ENCODE data around the gene TPST2. TPM values are rescaled to one million over a fixed set of nuclear protein-coding genes. Genes with fewer than 3 reads are reported as not detected.

Gene TPST2
- total RNA-seq, 4 donors from 2014 or later, result 44.5 to 59.4 (median 51.9) TPM

DNA sequence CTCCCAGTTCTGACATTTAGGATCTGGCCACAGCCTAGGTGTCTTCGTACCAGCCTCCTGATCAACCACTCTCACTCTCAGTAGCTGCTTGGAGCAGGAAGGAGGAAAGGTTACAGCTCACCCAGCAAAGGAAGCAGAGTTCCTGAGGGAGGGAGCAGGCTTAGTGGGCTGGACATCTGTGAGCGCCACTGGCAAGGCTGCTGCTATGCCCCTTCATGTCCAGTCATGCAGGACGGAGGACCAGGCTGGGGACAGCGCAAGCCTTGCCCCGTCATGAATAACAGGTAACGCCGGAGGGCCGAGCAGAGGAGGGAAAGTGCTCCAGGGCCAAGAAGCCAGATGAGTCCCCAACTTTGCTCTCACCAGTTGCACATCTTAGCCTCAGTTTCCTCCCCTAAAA, 25.8 kb downstream of the TPST2 start:
- no peak overlapping the region for H3K4me3 ChIP-seq
- TF ChIP-seq EP300 (IDR thresholded peaks at IDR 0.05), result no peak
- TF ChIP-seq POLR2A (IDR thresholded peaks at IDR 0.05), result no peak
- TF ChIP-seq, protein P1, sequence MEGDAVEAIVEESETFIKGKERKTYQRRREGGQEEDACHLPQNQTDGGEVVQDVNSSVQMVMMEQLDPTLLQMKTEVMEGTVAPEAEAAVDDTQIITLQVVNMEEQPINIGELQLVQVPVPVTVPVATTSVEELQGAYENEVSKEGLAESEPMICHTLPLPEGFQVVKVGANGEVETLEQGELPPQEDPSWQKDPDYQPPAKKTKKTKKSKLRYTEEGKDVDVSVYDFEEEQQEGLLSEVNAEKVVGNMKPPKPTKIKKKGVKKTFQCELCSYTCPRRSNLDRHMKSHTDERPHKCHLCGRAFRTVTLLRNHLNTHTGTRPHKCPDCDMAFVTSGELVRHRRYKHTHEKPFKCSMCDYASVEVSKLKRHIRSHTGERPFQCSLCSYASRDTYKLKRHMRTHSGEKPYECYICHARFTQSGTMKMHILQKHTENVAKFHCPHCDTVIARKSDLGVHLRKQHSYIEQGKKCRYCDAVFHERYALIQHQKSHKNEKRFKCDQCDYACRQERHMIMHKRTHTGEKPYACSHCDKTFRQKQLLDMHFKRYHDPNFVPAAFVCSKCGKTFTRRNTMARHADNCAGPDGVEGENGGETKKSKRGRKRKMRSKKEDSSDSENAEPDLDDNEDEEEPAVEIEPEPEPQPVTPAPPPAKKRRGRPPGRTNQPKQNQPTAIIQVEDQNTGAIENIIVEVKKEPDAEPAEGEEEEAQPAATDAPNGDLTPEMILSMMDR (IDR thresholded peaks at IDR 0.05), result no peak
- no peak for TF ChIP-seq POLR2AphosphoS5 (IDR thresholded peaks at IDR 0.05)
- no peaks in the 10 kb centered on the region for H3K9me3 ChIP-seq
- no peak for DNase-seq (ENCODE audit: low spot score in 2 of 2)
- H3K4me1 ChIP-seq, result peaks cover 44% of the 10 kb centered on the region
- no peaks in the 10 kb centered on the region for H3K36me3 ChIP-seq
- no peak overlapping the region for H3K27ac ChIP-seq
- H3K27me3 ChIP-seq, result no peaks in the 10 kb centered on the region
- 100% methylated on average over 1 of the region's 8 CpGs for WGBS

DNA sequence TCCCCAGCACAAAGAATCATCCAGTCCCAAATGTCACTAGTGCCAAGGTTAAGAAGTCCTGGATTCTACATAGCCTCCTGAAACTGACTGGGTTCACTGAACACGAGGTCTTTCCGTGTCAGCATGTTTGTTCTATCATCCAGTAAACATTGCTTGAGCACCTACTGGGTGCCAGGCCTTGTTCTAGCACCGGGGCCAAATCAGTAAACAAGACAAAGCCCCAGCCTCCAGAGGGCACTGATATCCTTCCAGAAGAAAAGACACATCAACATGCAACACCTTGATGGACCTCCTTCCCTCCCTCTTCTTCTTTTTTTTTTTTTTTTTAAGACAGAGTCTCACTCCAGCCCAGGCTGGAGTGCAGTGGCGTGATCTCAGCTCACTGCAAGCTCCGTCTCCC, 26.9 kb downstream of the TPST2 start:
- WGBS, result 80% methylated on average over 5 of the region's 5 CpGs
- H3K9me3 ChIP-seq, result no peaks in the 10 kb centered on the region
- DNase-seq (ENCODE audit: low spot score in 2 of 2), result no peak
- H3K4me3 ChIP-seq, result no peak overlapping the region
- H3K4me1 ChIP-seq, result peaks cover 38% of the 10 kb centered on the region
- no peak overlapping the region for H3K27ac ChIP-seq
- H3K36me3 ChIP-seq, result no peaks in the 10 kb centered on the region
- no peaks in the 10 kb centered on the region for H3K27me3 ChIP-seq
- no peak for TF ChIP-seq EP300 (IDR thresholded peaks at IDR 0.05)
- no peak for TF ChIP-seq POLR2AphosphoS5 (IDR thresholded peaks at IDR 0.05)
- TF ChIP-seq, protein P1 (IDR thresholded peaks at IDR 0.05), result no peak
- TF ChIP-seq POLR2A (IDR thresholded peaks at IDR 0.05), result no peak

DNA sequence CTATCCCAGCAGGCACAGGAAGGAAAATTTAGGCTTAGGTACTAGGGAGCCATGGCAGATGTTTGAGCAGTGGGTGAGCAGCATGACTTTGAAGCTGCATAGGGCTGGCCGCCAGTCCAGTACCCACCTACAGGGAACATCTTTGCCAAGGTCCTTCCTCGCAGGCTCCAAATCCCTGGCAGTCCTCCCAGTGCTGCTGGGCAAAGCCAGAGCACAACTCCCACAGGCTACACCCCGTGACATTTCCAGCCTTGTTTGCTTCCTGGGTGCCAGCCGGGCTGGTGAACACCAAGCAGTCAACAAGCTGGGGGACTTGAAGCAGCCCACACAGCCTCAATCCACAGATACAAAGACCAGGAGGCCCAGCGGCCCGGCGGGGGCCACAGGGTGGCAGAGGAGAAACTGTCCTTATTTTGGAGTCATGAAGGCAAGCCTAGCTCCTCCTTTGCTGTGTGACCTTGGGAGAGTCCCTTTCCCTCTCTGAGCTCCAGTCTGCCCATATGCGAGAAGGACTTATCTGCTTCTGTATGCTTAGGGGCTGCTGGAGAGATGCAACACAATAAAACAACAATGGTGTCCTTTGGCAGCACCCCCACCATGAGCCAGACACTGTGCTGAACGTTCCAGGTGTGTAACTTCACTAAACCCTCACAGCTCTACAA, 28.0 kb downstream of the TPST2 start:
- Histone ChIP-seq H3K27me3 (no peaks in the 10 kb centered on the region), H3K4me3 (no peak overlapping the region), H3K9me3 (no peaks in the 10 kb centered on the region), H3K27ac (no peak overlapping the region), H3K4me1 (peaks cover 27% of the 10 kb centered on the region), H3K36me3 (no peaks in the 10 kb centered on the region)
- WGBS, result 53% methylated on average over 6 of the region's 9 CpGs
- DNase-seq (ENCODE audit: low spot score in 2 of 2), result no peak
- TF ChIP-seq EP300 (IDR thresholded peaks at IDR 0.05), result no peak
- no peak for TF ChIP-seq POLR2A (IDR thresholded peaks at IDR 0.05)

DNA sequence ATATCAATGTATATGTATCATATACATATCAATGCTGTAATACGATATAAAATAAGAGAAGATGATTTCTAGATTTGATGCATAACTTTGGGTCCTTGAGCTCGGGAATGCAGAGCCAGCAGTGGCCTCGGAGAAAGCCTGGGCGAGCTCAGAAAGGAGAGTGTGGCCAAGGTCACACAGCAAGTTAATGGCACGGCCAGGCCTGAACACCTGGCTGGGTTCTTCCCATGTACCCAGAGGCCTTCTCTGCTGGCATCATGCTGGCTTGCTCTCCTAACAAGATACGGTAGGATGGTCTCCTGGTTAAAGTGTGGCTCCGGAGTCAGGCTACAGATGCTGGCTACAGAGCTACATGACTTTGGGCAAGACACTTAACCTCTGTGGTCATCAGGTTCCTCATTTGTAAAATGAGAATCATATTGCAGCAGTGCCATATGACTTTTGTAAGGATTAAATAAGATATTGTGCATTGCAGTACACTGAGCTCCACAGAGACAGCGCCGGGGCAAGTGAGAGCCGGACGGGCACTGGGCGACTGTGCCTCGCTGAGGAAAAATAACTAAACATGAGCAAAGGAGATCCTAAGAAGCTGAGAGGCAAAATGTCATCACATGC, 29.9 kb downstream of the TPST2 start:
- H3K36me3 ChIP-seq, result no peaks in the 10 kb centered on the region
- no peaks in the 10 kb centered on the region for H3K9me3 ChIP-seq
- 90% methylated on average over 13 of the region's 13 CpGs for WGBS
- no peak for TF ChIP-seq EP300 (IDR thresholded peaks at IDR 0.05)
- TF ChIP-seq POLR2AphosphoS5 (IDR thresholded peaks at IDR 0.05), result no peak
- TF ChIP-seq, protein P1 (IDR thresholded peaks at IDR 0.05), result no peak
- TF ChIP-seq POLR2A (IDR thresholded peaks at IDR 0.05), result no peak
- H3K4me3 ChIP-seq, result no peak overlapping the region
- no peak overlapping the region for H3K27ac ChIP-seq
- no peak for DNase-seq (ENCODE audit: low spot score in 2 of 2)
- H3K4me1 ChIP-seq, result peaks cover 17% of the 10 kb centered on the region
- H3K27me3 ChIP-seq, result no peaks in the 10 kb centered on the region

DNA sequence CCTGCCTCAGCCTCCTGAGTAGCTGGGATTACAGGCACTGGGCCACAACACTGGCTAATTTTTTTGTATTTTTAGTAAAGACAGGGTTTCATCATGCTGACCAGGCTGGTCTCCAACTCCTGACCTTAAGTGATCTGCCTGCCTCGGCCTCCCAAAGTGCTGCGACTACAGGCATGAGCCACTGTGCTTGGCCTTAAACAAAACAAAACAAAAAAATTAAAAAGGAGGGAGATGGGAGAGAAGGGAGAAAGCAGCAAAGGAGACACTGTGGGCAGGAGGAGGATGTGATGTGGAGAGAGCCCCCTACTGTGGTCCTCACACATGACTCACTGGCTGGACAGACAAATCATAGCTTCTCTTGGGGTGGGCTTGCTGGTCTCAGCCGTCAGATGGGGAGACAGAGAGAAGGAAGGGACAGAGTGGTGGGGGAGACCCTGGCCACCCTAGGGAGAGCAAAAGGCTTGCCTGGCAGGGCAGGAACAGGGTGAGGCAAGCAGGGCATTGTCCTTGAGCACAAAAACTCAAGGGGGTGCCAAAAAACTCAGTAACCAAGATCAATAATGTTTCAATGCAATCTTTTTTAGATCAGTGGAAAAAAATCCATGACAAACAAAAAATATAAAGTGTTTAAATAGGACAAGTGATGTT, 31.6 kb downstream of the TPST2 start:
- Histone ChIP-seq H3K4me3 (no peak overlapping the region), H3K9me3 (no peaks in the 10 kb centered on the region), H3K4me1 (peaks cover 20% of the 10 kb centered on the region), H3K36me3 (no peaks in the 10 kb centered on the region), H3K27me3 (no peaks in the 10 kb centered on the region), H3K27ac (no peak overlapping the region)
- WGBS, result 71% methylated on average over 3 of the region's 3 CpGs
- TF ChIP-seq EP300 (IDR thresholded peaks at IDR 0.05) (no peak), POLR2A (IDR thresholded peaks at IDR 0.05) (no peak), POLR2AphosphoS5 (IDR thresholded peaks at IDR 0.05) (no peak)
- TF ChIP-seq, protein P1 (IDR thresholded peaks at IDR 0.05), result no peak
- no peak for DNase-seq (ENCODE audit: low spot score in 2 of 2)
